A172 (cell line): ENCODE results near the gene MAP3K12. TPM values are rescaled to one million over a fixed set of nuclear protein-coding genes. Genes with fewer than 3 reads are reported as not detected.

ENCODE experiments used
- DNase-seq: peaks from one replicate; pipeline ENCODE4 v3.0.0-alpha.2; 2015; ENCODE audit warnings: low spot score
- total RNA-seq: library from RNA; depleted of rRNA; stranded (reverse); fragments of >200 nt; shearing (Covaris generic); gene quantifications from 2 replicates; pipeline ENCODE4 v1.2.3, GENCODE V29; 2014

Gene MAP3K12
- total RNA-seq, 1 experiment from 2014 or later = 14.0 TPM

GRCh38 chr12:53493610-53494391 is 5.5 kb downstream of the MAP3K12 start:
- no peak for DNase-seq

DNA sequence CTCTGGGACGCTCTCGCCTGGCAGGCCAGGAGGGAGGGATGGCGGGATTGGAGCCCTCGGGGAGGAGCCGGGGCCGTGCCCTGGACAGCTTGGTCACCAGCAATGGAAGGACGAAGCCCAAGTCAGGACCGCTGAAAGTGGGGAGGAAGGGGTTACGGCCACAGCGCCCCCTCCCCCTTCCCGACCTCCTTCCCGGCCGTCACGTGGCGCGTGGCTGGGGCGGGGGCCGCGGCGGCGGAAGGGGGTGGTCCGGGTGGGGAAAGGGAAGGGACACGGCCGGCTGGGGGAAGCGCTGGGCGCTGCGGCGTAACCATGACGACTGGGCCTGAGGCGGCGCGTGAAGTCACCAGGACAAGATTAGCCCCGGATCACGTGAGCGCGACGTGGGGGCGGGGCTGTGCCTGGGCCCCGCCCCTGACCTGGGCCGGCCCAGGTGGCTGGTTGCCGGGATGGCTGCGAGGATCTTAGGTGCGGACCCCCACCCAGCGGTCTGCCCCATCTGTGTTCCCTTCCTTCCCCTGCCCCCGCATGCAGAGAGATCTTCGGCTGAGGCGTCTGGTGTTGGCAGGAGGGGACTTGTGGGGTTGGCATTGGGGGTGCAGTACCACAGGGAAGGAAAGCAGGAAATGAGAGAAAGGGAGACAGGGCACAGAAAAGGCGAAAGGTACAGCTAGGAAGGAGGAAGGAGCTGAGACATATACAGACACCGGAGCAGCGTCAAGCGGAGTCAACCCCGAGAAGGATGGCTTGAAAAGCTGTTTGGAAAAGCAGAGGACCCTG is 6.2 kb downstream of the MAP3K12 start:
- DNase-seq = peak; percentile 81

DNA sequence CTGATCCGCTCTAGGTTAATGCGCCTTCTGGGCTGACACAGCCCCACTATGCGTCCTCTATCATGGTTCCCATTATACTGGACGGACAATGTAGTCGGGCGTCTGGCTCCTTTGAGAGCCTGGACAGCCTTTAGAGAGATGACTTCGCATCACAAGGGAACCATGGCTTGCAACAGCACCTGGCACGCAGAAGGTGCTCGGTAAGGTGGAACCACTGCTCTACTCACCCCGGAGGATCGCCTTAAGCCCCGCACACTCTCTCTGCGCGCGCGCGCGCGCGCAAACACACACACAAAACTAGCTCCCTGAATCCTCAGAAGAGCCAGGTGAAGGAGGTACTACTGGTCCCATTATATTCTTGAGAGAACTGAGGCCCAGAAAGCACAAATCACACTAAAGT is 7.1 kb downstream of the MAP3K12 start:
- no peak for DNase-seq

DNA sequence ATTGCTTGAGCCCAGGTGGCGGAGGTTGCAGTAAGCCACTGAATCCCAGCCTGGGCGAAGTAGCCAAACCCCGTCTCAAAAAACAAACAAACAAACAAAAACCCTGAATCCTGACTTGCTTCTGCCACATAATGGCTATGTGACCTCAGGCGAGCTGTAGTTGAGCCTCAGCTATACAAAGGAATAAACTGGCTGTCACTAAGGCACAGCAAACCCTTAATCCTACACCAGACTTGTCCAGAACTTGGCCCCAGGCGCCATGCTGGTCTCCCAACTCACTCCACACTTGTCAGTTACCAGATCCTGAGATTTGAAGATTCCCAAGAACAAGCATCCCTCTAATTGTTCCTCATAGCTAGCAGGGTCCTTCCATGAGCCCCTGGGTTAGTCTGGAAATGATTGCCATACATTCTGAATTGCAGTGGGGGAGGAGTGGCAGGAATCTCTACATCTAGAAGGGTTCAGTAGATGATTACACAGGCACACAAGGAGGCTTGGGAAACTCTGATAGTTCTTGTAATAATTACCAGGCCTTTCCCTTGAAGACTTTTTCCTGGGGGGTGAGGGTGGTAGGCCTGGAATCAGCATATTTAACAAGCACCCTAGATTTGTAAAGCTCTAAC is 9.9 kb downstream of the MAP3K12 start:
- no peak for DNase-seq

DNA sequence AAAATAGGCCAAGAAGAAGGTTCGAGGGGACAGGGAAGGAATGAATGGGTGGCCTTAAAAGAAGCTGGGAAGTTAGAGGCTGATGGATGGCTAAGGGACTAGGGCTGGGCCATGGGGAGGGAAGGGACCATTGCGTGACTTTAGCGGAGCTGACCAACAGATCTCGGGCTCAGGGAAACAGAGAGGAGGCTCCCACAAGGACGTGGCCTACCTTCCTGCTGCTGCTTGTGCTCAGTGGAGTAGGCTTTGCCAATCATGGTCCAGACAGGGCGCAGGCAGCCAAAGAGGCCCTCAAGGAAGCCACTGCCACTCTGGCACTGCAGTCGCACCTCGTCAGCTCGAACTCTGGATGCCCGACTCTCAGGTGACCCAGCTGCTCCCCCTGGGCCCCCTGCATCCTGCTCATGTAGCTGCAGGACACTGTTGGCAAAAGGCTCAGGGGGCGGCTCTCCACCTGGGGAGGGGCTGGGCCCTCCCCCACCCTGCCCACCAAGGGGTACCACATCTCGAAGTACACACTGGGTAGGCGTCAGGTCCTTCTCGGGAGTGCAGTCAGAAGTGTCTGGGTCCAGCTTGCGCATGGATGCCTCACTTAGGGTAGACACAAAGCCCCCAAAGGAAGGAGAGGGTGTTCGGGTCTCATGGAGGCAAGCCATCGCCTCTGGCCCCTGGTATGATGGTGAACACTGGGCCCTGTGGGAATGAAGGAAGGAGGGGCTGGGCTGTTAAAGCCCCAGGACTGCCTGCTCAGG is 12.3 kb downstream of the MAP3K12 start:
- no peak for DNase-seq

- DNase-seq = no peak
Measured at GRCh38 chr12:53485955-53486735, 13.1 kb downstream of the MAP3K12 start.

DNA sequence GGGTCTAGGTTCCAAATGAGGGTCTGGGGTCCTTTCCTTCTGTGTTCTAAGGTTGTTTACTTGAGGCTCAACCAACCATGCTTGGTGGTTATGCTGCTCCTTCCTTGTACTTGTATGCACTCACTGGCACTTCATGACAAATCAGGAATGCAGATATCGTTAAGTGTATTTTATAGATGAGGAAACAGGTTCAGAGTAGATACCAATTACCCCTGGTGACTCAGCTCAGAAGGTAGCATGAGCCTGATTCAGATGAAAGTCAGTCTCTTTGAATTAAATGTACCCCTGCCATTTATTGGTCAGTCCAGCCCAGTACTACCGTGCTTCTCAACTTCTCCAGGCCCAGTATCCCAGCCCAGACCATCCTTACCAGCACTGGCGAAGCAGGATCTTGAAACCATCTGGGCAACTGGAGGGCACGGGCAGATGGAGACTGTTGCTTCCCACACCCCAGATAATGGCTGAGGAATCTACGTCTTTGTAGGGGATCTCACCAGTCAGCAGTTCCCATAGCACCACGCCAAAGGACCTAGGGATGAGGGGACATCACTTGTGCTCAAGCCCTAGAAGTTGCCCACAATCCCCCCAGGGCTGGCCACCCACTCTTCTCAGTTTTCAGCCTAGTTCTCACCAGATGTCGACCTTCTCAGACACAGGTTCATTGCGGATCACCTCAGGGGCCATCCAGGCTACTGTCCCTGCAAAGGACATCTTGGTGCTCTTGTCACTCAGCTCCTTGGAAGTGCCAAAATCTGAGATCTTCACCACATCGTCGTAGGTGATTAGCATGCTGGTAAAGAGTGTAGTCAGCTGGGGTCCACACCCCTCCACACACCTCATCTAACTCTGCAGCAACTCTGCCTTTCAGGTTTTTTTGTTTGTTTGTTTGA is 14.3 kb downstream of the MAP3K12 start:
- no peak for DNase-seq

DNA sequence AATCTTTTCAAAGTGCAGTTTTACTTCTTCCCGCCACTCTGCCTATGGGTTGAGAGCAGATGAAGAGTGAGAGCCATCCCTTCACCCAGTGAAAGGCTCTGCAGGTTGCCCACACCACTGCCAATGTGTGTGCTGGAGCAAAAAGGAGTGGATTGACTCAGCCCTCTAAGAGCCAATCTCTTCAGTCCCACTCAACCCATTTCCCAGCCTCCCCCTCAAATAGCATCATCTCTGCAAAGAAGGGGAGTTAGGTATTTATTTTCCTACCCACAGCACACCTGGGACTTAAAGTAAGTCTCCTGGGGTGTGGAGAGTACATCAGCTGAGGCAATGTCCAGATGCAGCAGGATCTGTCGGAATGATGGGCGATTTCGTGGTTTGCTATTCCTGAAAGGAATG is 15.3 kb downstream of the MAP3K12 start:
- no peak for DNase-seq

DNA sequence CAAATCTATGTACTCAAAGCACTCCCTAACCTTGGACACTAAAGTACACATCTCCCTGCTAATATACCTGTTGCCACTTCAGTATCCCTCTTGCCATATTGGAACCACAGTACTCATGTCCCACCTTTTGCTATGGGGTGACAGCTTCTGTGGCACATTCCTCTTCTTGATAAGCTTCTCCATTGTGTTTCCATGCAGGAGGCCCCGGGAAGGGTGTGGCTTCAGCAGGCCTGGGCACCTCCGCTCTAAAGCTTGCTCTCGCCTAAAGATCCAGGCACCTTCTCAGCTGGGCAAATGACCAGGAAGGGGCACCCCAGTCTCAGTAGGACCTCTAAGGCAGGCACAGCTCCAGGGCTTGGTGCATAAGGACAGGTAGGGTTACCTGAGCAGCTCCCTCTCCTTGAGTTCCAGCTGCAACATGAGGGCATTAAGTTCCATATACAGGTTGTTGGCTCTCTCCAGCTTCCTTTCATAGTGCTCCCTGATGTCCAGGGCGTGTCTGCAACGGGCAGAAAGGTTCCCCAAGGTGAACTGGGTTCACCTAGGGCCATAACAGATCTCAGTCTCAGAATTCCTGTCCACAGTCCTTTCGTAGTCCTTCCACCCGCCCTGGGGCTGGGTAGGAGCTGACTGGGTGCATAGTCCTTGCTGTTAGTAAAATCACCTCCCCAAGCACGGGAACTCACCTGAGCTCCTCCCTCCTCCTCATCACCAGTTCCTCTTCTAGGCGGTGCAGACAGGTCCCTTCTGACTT is 15.9 kb downstream of the MAP3K12 start:
- no peak for DNase-seq

DNA sequence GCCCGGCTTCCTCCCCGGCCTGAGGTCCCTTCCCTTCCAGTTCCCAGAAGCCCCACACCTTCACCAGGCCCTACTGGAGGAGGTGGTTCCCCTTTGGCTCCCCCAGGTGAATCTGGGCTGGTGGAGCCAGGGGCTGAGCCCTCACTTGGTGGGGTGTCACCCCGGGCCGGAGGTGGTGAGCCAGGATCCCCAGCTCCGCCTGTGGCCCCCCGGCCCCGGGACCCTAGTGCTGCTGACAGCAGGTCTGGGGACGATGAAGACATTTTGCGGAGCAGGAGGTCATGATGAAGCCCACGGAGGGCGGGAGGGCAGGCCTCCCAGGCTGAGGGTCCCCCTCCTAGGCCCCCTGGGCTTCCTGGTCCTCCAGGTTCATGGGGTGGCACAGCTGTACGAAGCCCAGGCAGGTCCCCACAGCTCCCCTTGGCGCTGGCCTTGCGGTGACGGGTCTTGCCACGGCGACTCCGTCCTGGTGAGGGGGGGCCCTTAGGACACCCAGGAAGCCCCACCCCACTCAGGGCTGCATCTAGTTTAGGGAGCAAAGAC is 16.6 kb downstream of the MAP3K12 start:
- no peak for DNase-seq

DNA sequence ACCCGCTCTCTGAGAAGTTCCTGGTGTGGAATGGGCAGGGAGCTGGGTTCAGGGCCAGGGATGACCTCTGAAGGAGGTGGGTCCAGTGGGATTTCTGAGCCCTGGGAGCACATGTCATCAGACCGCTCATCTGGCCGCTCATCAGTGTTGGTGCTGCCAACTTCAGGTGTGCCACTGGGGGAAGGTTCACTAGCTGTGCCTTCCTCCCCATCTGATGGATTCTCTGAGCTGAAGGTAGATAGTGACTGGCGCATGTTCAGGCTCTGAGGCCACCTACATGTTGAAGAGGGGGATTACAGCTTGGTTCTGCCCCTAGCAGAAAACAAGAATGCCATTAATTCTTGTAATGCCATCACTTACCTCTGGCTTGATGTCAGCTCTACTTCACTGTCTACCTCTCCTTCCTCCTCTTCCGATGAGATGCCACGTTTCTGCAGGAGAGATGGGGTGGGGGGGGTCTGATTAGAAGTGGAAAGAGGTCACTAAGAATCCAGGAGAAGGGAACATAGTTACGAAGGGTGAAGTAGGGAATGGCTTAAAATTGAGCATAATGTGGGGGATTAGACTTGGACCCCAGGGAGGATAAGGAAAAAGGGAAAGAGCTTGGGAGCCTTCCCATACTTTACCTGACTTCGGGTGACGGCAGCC is 17.2 kb downstream of the MAP3K12 start:
- DNase-seq = no peak

DNA sequence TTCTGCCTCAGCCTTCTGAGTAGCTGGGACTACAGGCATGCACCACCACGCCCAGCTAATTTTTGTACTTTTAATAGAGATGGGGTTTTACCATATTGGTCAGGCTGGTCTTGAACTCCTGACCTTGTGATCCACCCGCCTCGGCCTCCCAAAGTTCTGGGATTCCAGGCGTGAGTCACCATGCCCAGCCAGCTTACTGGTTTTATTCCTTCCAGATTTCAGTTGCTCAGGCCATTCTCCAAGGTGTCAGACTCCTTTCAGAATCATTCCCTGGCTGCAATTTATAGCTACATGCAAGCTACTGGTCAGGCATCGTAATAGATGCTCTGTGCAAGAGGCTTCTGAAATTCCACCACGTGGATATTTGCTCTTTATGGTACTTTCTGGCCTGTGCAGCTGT is 17.8 kb downstream of the MAP3K12 start:
- DNase-seq = peak; percentile 61

GRCh38 chr12:53480491-53481442 is 18.5 kb downstream of the MAP3K12 start:
- DNase-seq = no peak

DNA sequence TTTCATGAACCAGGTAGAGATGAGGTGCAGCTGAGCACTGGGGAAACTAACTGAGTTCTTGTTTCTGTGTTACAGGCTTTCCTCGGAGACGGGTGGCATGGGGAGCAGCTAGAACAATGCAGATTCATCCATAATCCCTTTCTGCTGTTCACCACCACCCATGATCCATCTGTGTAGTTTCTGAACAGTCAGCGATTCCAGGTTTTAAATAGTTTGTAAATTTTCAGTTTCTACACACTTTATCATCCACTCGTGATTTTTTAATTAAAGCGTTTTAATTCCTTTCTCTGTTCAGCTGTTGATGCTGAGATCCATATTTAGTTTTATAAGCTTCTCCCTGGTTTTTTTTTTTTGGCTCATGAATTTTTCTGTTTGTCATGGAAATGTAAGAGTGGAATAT is 19.9 kb downstream of the MAP3K12 start:
- no peak for DNase-seq

DNA sequence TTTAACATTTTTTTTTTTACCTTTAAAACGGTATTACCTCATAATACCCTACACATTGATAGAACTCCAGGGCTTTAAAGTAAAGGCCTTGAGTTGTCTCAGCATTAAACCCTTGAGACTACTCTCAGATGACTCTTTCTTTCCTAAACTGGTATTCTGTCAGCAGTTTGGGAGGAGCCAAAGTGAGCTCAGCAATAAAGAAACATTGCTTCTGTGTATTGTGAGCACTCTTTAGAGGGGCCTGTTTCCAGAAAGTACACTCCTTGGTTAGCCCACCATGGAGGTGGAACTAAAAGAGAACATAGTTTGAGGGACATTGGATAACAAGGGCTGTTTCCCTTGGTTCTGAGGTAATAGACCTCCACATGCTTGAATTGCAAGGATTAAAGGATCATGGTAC is 20.4 kb downstream of the MAP3K12 start:
- DNase-seq = no peak

GRCh38 chr12:53476769-53477209 is 22.5 kb downstream of the MAP3K12 start:
- no peak for DNase-seq

DNA sequence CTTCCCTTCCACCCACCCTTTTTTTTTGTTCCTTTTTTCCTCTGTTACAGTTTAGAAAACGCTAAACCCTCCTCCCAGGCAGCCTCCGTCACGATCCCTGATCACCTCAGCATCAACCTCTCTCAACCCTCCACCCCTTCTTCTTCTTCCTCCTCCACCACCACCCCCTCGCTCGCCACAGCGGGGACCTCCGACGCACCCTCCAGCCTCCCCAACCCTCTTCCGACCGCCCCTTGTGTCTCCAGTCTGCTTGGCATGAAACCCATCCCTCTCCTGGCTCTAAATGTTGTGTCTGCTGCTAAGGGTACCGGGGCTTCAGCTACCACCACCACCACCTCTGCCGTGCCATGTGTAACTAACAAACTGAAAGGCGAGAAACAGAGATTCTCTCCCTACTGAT is 24.4 kb downstream of the MAP3K12 start:
- no peak for DNase-seq
